Testis (tissue), 3 donors: Measurements from ENCODE around the gene CREB3L2. TPM values are rescaled to one million over a fixed set of nuclear protein-coding genes. Genes with fewer than 3 reads are reported as not detected.

Experiments used
- DNase-seq: peaks from one replicate; pipeline ENCODE4 v3.0.0-alpha.2; 2019
- H3K27ac ChIP-seq, 2 donors: fragments of 200-600 bp; sonication (generic); one replicate each; pipeline ENCODE4 v1.5.1; 2019
- H3K27me3 ChIP-seq: fragments of 200-600 bp; sonication (generic); one replicate; pipeline ENCODE4 v1.5.1; 2019
- H3K36me3 ChIP-seq: fragments of 200-600 bp; sonication (generic); one replicate; pipeline ENCODE4 v1.5.1; 2017; ENCODE audit warnings: low read depth; ENCODE audit errors: missing control alignments
- H3K4me1 ChIP-seq: fragments of 200-600 bp; sonication (generic); one replicate; pipeline ENCODE4 v1.5.1; 2019
- H3K4me3 ChIP-seq, 2 donors: fragments of 200-600 bp; sonication (generic); one replicate each; pipeline ENCODE4 v1.5.1; 2017 to 2019
- H3K9me3 ChIP-seq: fragments of 200-600 bp; sonication (generic); one replicate; pipeline ENCODE4 v1.5.1; 2017
- POLR2A ChIP-seq: fragments of 450-650 bp; IDR thresholded peaks from one replicate; pipeline ENCODE4 v1.6.1; 2017; ENCODE audit warnings: antibody characterized with exemption, mild to moderate bottlenecking, moderate library complexity
- WGBS, 2 donors: methylation state at CpG; one replicate each; pipeline ENCODE4 v1.1.5; 2018; 5-methylcytosine and 5-hydroxymethylcytosine counted together
- intact Hi-C: fragments of 100-400 bp; cut with DNase I; formaldehyde crosslinking; loops from one replicate; pipeline ENCODE4 v1.15.1; 2023; ENCODE audit warnings: low total_unique reads
- polyA plus RNA-seq: library from polyadenylated mRNA; stranded (reverse); fragments of 350-450 nt; fragmentation: Illumina TruSeq; extraction: RNeasy Lipid Tissue Mini Kit (QIAGEN cat#74804); gene quantifications from one replicate; pipeline ENCODE4 v1.2.3, GENCODE V29; 2014; ENCODE audit warnings: low read depth, low replicate concordance; ENCODE audit not compliant: insufficient read depth
- total RNA-seq, 2 donors: library from RNA; depleted of rRNA; stranded (reverse); fragments of >200 nt; gene quantifications; one replicate each; pipeline ENCODE4 v1.2.3, GENCODE V29; 2016
- TF ChIP-seq, protein P1 (sequence below), 3 experiments: fragments of 450-650 bp in 2 of 3; fragments of 200-600 bp in 1 of 3; sonication (generic) in 1 of 3; IDR thresholded peaks; one replicate each; pipeline ENCODE4 v1.5.1; 2016 to 2019; ENCODE audit warnings: antibody characterized with exemption in 3 of 3, mild to moderate bottlenecking in 2 of 3, moderate library complexity in 1 of 3

CREB3L2 gene
- total and polyA plus RNA-seq, 3 donors from 2014 or later: 22.0 to 23.9 (median 23.4) TPM

DNA sequence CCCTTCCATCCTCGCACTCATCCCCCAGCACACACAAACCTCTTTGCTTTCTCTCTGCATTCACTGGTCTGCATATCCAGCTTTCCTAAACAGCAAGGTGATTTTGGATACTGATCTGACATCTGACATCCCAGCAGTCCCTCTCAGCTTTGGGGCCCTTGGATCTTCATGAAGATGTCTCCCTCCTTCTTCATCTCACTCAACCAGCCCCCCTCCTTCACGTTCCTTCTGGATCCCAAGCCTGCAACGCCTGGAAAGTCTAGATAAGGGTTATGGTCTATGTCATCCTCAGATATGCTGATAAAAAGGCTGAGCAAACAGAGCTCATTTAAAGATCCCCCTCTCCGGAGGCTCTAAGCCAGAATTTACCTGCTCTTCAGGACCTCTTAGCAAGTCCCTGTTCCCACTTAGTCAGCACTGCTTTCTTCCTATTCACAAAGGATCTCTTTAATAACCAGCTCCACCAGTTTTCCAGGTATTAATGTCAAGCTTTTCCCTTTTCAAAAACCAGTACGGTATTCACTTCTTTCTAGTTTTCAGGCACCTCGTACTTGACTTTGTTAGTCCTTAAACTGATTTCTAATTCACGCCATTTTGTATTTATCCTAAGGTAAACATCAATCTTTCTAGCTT is 38.9 kb downstream of the CREB3L2 start:
- Histone ChIP-seq H3K9me3 (no peaks in the 10 kb centered on the region), H3K4me3 (no peak overlapping the region), H3K27ac (no peak overlapping the region), H3K27me3 (no peaks in the 10 kb centered on the region), H3K4me1 (peaks cover 31% of the 10 kb centered on the region), H3K36me3 (no peaks in the 10 kb centered on the region)
- no peak for DNase-seq
- intact Hi-C loops: no loop called here
- no peak for TF ChIP-seq POLR2A
- TF ChIP-seq, protein P1, sequence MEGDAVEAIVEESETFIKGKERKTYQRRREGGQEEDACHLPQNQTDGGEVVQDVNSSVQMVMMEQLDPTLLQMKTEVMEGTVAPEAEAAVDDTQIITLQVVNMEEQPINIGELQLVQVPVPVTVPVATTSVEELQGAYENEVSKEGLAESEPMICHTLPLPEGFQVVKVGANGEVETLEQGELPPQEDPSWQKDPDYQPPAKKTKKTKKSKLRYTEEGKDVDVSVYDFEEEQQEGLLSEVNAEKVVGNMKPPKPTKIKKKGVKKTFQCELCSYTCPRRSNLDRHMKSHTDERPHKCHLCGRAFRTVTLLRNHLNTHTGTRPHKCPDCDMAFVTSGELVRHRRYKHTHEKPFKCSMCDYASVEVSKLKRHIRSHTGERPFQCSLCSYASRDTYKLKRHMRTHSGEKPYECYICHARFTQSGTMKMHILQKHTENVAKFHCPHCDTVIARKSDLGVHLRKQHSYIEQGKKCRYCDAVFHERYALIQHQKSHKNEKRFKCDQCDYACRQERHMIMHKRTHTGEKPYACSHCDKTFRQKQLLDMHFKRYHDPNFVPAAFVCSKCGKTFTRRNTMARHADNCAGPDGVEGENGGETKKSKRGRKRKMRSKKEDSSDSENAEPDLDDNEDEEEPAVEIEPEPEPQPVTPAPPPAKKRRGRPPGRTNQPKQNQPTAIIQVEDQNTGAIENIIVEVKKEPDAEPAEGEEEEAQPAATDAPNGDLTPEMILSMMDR (IDR thresholded peaks at IDR 0.05): no peak
- WGBS, 2 donors: 79 to 83% methylated on average over 7 of the region's 7 CpGs

GRCh38 chr7:137962491-137962874 is 39.4 kb downstream of the CREB3L2 start:
- Histone ChIP-seq H3K4me3 (no peak overlapping the region), H3K9me3 (no peaks in the 10 kb centered on the region), H3K27ac (no peak overlapping the region), H3K36me3 (no peaks in the 10 kb centered on the region), H3K27me3 (no peaks in the 10 kb centered on the region), H3K4me1 (peaks cover 25% of the 10 kb centered on the region)
- no peak for DNase-seq
- intact Hi-C loops: no loop called here
- TF ChIP-seq, protein P1 (IDR thresholded peaks at IDR 0.05): no peak
- no peak for TF ChIP-seq POLR2A
- 79 to 91% methylated on average over 5 of the region's 5 CpGs for WGBS, 2 donors

GRCh38 chr7:137961200-137962177 is 40.4 kb downstream of the CREB3L2 start:
- DNase-seq: peak; percentile 34
- Histone ChIP-seq H3K36me3 (no peaks in the 10 kb centered on the region), H3K27me3 (no peaks in the 10 kb centered on the region), H3K4me1 (peaks cover 16% of the 10 kb centered on the region), H3K9me3 (no peaks in the 10 kb centered on the region), H3K4me3 (no peak overlapping the region), H3K27ac (no peak overlapping the region)
- intact Hi-C loops: no loop called here
- WGBS, 2 donors: 89 to 90% methylated on average over 11 of the region's 11 CpGs
- TF ChIP-seq, protein P1 (IDR thresholded peaks at IDR 0.05): no peak
- TF ChIP-seq POLR2A: no peak

GRCh38 chr7:137960020-137960419 is 41.9 kb downstream of the CREB3L2 start:
- DNase-seq: no peak
- H3K27me3 ChIP-seq: no peaks in the 10 kb centered on the region
- 91 to 100% methylated on average over 1 of the region's 1 CpG for WGBS, 2 donors
- peaks cover 13% of the 10 kb centered on the region for H3K4me1 ChIP-seq
- intact Hi-C loops: no loop called here
- no peak overlapping the region for H3K27ac ChIP-seq
- no peak overlapping the region for H3K4me3 ChIP-seq
- TF ChIP-seq, protein P1 (IDR thresholded peaks at IDR 0.05): no peak
- TF ChIP-seq POLR2A: no peak
- H3K9me3 ChIP-seq: no peaks in the 10 kb centered on the region
- no peaks in the 10 kb centered on the region for H3K36me3 ChIP-seq
